Measurements from ENCODE around the gene DOK7.

DNA sequence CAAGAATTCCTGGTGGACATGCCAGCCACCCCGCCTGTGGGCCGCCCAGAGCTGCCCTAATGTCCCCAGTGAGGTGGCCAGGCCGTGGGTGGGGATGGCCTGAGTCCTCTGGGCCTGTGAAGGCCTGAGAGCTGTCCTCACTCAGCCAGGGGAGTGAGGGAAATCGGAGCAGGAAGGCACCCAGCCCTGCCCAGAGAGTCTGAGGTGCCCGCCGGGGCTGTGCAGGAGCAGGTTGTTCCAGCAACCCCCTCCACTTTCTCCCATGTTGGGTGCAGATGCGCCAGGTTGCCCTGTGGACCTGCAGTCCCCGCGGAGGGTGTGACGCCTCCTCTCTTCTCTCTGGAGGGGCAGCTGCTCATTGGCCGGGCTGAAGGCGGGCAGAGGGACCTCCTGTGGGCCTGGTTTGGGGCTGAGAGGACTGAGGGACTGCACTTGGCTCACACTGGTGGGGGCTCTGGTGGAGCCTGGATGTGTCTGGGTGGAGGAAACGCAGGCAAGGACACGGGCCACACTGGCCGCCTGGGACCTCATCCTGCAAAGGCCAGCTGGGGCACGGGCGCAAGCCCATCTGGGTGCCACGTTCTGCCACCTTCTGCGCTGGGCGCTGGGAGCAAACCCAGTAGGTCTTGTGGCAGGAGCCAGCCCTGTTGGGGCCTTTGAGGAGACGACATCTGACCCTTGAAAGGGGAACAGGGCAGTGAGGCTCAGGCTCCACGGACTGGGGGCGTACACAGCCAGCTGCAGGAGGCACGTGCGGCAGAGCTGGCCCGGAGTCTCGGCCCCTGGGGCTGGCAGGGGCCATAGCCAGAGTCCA lies 14.0 kb downstream of the DOK7 start:
- TF ChIP-seq POLR2AphosphoS5 (IDR thresholded peaks at IDR 0.05; ENCODE audit: borderline replicate concordance, low read depth, low read length) (no peak), EZH2 (IDR thresholded peaks at IDR 0.05) (no peak)
